ENCODE data around the gene TRIM45. TPM values are rescaled to one million over a fixed set of nuclear protein-coding genes. Genes with fewer than 3 reads are reported as not detected.

The TRIM45 gene
- total RNA-seq, 1 donor from 2014 or later = 8.9 TPM

DNA sequence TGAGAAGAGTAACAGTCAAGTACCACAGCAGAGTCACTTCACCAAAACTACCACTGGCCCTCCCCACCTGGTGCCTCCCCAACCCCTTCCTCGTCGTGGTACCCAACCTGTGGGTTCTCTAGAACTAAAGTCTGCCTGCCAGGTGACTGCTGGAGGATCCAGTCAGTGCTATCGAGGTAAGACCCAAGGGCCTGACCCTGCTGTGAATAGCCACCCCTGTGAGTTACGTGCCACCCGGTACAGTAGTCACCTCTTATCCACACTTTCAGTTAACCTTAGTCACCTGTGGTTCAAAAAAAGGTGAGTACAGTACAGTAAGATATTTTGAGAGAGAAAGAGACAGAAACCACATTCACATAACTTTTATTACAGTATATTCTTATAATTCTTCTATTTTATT, 44.9 kb downstream of the TRIM45 start:
- no peak for DNase-seq (ENCODE audit: low spot score)
- intact Hi-C loops (cut with DNase I) = no loop called here

GRCh38 chr1:117070124-117070523, 51.4 kb downstream of the TRIM45 start:
- DNase-seq (ENCODE audit: low spot score) = no peak
- intact Hi-C loops (cut with DNase I) = no loop called here

DNA sequence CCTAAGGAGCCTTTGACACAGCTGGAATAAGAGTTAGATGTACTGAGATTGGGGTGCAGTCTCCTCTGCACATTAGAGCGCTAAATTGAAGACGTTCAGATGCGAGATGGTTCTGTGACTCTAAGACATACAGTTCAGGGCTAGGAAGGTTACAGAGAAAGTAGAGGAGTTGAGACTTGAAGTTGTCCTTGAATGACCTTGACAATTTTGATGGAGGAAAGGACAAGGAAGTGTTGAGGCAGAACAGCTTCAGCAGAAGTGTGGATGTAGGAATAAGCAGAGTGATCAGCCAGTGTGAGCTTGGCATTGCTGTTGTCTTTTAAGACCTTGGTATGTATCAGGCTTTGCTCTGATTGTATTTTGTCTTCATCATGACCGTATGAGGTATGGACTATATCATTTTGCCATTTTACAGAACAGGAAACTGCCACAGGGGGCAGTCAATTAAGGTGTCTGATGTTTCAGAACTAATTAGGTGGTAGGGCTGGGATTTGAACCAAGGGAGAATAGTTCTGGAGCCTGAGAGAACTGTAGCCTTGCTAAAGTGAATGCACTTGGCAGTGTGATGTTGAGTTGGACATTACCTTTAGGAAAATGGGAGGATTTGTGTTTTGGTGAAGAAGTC, 52.2 kb downstream of the TRIM45 start:
- no peak for DNase-seq (ENCODE audit: low spot score)
- intact Hi-C loops (cut with DNase I) = loop anchor here (2.0 to 10.0 kb wide), 2 partner anchors 49 to 685 kb away; no protein-coding TSS in a partner anchor

DNA sequence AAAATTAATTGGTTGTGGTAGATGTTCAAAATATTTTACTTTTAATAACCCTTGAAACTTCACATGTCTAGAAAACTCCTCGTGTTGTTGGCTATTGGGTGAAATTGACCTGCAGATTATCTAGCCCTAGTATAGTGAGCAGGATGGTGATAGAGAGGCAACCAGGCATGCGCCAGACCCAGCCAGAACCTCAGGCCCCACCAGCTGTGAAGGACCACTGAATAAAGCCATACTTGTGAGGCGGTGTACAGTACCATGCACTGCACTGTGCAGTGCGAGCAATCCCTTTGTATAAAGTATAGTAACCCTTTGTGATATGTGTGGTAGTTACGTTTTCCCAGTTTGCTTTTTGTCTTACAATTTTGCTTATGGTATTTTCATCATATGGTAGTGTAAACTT, 53.0 kb downstream of the TRIM45 start:
- intact Hi-C loops (cut with DNase I) = loop anchor here (1.0 to 10.0 kb wide), 3 partner anchors 50 to 686 kb away; no protein-coding TSS in a partner anchor
- no peak for DNase-seq (ENCODE audit: low spot score)

- no peak for DNase-seq (ENCODE audit: low spot score)
- intact Hi-C loops (cut with DNase I) = loop anchor here (1.0 to 10.0 kb wide), 3 partner anchors 51 to 687 kb away; no protein-coding TSS in a partner anchor
Measured at GRCh38 chr1:117067533-117068370, 53.8 kb downstream of the TRIM45 start.

DNA sequence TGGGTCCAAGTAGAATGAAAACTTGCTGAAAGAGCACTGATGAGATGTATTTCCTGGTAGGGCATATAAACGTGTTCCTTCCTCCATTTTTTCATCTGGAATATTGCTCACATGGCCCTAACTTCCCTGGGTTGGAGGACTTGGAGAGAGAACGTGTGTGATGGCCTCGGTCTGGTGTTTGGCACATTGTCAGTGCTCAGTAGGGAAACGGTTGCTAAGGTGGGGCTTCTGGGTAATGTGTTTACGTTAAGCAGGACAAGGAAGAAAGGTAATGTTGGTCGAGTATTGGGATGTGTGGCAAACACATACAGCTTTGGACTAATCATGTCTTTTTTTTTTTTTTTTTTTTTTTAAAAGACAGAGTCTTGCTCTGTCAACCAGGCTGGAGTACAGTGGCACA, 55.2 kb downstream of the TRIM45 start:
- intact Hi-C loops (cut with DNase I) = loop anchor here (10.0 kb wide), 1 partner anchor 688 kb away; no protein-coding TSS in a partner anchor
- no peak for DNase-seq (ENCODE audit: low spot score)

- intact Hi-C loops (cut with DNase I) = loop anchor here (10.0 kb wide), 1 partner anchor 693 kb away; no protein-coding TSS in a partner anchor
- DNase-seq (ENCODE audit: low spot score) = no peak
Measured at GRCh38 chr1:117061986-117062415, 59.5 kb downstream of the TRIM45 start.

Small RNAs within 50 kb of the gene (microRNA-seq; reads per million reads assigned to microRNA genes)
- 7.6 reads per million, percentile 16 among the genes with 10 or more reads in this experiment for gene MIR942

Other genes starting within 250 kb of the TRIM45 start
- 216 TPM for gene PTGFRN, start 211.8 kb downstream of the TRIM45 start, total RNA-seq
- 1.6 TPM for gene CD101, start 120.0 kb downstream of the TRIM45 start, total RNA-seq
- gene TTF2, start 61.4 kb downstream of the TRIM45 start, total RNA-seq = 9.4 TPM
- gene VTCN1, start 89.2 kb upstream of the TRIM45 start, total RNA-seq = not detected
- 36.3 TPM for gene MAN1A2, start 245.7 kb upstream of the TRIM45 start, total RNA-seq

Measured in cardiac septum (tissue), 1 donor.